NCI-H82 (cell line): Measurements from ENCODE around the gene DPT.

Experiments used
- DNase-seq: peaks from one replicate; lab custom pipeline; 2025; lab: John Stamatoyannopoulos, UW

DPT gene

DNA sequence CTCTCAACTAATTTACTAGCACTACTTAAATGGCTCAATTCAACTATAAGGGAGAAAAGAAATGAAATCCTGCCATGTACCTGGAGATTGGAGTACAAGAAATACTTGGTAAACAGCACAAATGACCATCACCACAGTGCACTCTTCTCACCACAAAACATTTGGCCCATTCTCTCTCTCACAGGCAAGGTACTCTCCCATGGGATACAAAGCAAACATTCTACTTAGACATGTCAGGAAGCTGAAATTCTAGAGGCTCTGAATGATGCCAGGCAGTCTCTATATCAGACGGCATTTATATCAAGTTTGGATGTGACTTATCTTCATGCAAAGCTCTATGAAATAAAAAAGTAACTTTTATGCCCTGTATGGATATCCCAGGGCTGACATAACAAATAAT lies 72.5 kb downstream of the DPT start:
- peak; percentile 66 for DNase-seq

DNA sequence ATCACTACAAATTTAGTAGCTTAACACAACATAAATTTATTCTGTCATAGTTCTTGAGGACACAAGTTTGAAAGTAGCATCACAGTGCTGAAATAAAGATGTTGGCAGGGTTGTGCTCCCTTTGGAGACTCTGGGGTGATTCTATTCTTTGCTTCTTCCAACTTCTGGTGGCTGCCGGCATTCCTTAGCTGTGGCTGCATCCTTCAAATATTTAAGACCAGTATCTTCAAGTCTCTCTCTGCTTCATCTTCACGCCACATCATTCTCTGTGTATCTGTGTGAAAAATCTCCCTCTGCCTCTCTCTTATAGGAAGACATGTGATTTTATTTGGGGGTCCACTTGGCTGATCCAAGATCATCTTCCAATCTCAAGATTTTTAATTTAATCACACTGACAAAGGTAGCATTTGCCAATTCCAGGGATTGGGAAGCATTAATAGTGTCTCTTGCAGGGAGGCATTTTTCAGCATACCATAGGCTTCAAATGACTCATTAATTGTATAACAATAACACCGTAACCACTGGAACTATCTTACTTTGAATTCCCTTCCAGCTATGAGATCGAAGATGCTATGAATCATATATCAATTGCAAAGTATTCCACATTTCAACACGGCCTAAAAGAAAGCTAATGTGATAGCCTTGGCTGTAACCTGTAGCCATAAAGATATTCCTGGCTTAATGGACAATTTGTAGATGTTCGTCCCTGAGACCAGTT lies 74.6 kb downstream of the DPT start:
- no peak for DNase-seq

DNA sequence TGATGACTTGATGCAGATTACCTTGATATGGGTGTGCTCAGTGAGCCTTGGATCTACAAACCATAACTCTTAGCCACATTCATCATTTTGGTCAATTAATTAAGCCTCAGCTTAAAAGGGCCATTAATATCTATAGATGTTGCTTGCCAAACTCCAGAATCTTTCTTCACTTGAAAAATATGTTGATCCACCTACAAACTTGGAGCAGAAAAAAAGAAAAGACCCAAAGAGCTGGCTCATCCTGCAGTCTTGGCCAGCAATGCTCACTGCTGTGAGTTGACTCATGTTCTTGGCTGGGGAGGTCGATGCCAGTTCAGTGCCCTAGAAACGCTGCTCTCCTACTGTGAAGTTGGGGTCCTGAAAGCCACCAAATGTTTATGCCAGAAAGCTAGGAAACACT lies 75.4 kb downstream of the DPT start:
- no peak for DNase-seq

DNA sequence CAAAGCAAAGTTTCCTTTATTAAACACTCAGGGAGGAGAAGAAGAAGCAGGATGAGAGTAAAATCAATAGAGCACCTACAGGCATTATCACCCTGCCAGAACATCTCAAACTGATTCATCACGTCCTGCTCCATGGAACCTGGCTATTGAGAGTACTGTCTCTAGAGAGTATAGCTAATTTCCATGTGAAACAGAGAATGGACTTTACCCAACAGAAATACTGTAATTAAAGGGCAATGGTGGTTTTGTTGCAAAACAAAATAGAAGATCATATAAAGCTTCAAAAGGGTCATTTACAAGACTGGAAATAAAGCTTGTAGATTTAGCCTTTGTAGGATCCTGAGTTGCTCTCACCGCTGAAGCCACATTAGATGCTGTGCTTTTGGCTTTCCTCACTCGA lies 83.3 kb downstream of the DPT start:
- DNase-seq, result no peak
